Right lobe of liver (tissue), 4 donors: ENCODE measurements around the gene GJD3.

Experiments used
- CTCF ChIP-seq, 4 donors: fragments of 200-600 bp in 3 of 4; fragments of 450-650 bp in 1 of 4; IDR thresholded peaks; one replicate each; pipeline versions ENCODE4 v1.5.1 to v1.8.0; 2016 to 2022; ENCODE audit warnings: antibody characterized with exemption in 4 of 4, mild to moderate bottlenecking in 2 of 4
- POLR2A ChIP-seq: fragments of 450-650 bp; IDR thresholded peaks from one replicate; pipeline ENCODE4 v1.6.1; 2017; ENCODE audit warnings: antibody characterized with exemption, mild to moderate bottlenecking
- donor health status: DM: no; HTN: no; CAD: no.
- donor health status: DM: no; HTN: no; CAD: no.
- donor health status: DM: no; HTN: yes; CAD: no.

DNA sequence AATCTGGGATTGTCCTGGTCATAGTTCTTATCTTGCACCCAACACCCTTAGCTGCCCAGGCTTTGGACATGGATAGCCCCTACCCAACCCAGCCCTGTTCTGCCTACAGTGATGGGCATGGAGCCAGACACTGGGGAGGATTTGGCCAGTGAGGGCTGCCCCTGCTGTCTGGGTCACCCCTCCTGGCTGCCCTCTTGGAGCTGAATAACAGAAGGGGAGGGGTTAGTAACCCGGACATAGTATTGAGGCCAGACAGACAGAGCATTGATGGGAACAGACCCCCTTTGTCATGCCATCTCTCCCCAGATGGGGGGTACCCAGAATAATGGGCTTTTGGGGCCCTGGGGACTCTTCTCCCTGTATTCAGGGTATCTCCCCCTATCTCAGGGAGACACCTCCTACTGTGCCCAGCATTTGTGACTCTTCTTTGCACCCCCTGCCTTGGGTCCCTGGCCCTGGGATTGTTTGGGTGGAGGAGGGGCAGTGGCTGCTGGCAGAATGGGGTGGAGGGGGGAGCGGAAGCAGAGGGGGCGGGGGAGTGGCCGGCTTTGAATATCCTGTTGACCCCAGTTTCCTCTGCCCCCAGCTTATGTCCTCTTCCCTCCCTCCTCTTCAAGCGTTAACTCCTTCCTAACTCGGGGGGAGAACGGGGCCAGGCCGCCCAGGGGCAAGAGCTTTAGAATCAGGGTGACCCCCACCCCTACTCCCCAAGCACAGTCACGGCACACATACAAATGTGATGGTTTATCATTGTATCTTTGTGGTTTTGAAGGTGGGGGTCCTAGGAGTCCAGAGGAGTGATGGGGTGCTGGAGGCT is 17.0 kb downstream of the GJD3 start:
- TF ChIP-seq CTCF (IDR thresholded peaks at IDR 0.05) (no peak), POLR2A (no peak)
